Measurements from ENCODE around the gene CHST8. TPM values are rescaled to one million over a fixed set of nuclear protein-coding genes. Genes with fewer than 3 reads are reported as not detected.
"Not testable (repeated sequence)": the region's sequence is repeated elsewhere in the genome, so short reads cannot be mapped to it uniquely, and the experiment has no call there.

CHST8 gene
- total RNA-seq, 1 experiment from 2014 or later, result not detected

GRCh38 chr19:33618363-33618762, 3.4 kb upstream of the CHST8 start:
- not testable (repeated sequence) for DNase-seq (ENCODE audit: low read depth)

- no peak for DNase-seq (ENCODE audit: low read depth)
Observed at GRCh38 chr19:33618884-33619283, 2.9 kb upstream of the CHST8 start.

- DNase-seq (ENCODE audit: low read depth), result no peak
Observed at GRCh38 chr19:33620611-33621010, 1.1 kb upstream of the CHST8 start.

- no peak for DNase-seq (ENCODE audit: low read depth)
Observed at GRCh38 chr19:33621065-33621785, 528 bp upstream of the CHST8 start.

GRCh38 chr19:33622505-33622808, 704 bp downstream of the CHST8 start:
- no peak for DNase-seq (ENCODE audit: low read depth)

GRCh38 chr19:33622809-33623511, 1.2 kb downstream of the CHST8 start:
- DNase-seq (ENCODE audit: low read depth), result no peak

- DNase-seq (ENCODE audit: low read depth), result no peak
Observed at GRCh38 chr19:33624586-33624985, 2.8 kb downstream of the CHST8 start.

- DNase-seq (ENCODE audit: low read depth), result no peak
Observed at GRCh38 chr19:33627526-33627925, 5.8 kb downstream of the CHST8 start.

GRCh38 chr19:33627962-33628839, 6.4 kb downstream of the CHST8 start:
- DNase-seq (ENCODE audit: low read depth), result no peak

GRCh38 chr19:33628921-33629825, 7.4 kb downstream of the CHST8 start:
- DNase-seq (ENCODE audit: low read depth), result no peak

- DNase-seq (ENCODE audit: low read depth), result no peak
Observed at GRCh38 chr19:33629826-33630375, 8.1 kb downstream of the CHST8 start.

GRCh38 chr19:33630880-33631608, 9.3 kb downstream of the CHST8 start:
- DNase-seq (ENCODE audit: low read depth), result no peak

GRCh38 chr19:33631609-33631973, 9.8 kb downstream of the CHST8 start:
- DNase-seq (ENCODE audit: low read depth), result no peak

GRCh38 chr19:33634361-33635091, 12.8 kb downstream of the CHST8 start:
- no peak for DNase-seq (ENCODE audit: low read depth)

GRCh38 chr19:33638167-33639034, 16.6 kb downstream of the CHST8 start:
- no peak for DNase-seq (ENCODE audit: low read depth)

GRCh38 chr19:33639035-33639681, 17.4 kb downstream of the CHST8 start:
- no peak for DNase-seq (ENCODE audit: low read depth)

GRCh38 chr19:33640773-33641172, 19.0 kb downstream of the CHST8 start:
- DNase-seq (ENCODE audit: low read depth), result no peak

- no peak for DNase-seq (ENCODE audit: low read depth)
Observed at GRCh38 chr19:33641261-33641660, 19.5 kb downstream of the CHST8 start.

Measured in RPMI7951 (cell line).